ENCODE results near the gene ZNF362.

- TF ChIP-seq, protein P1, sequence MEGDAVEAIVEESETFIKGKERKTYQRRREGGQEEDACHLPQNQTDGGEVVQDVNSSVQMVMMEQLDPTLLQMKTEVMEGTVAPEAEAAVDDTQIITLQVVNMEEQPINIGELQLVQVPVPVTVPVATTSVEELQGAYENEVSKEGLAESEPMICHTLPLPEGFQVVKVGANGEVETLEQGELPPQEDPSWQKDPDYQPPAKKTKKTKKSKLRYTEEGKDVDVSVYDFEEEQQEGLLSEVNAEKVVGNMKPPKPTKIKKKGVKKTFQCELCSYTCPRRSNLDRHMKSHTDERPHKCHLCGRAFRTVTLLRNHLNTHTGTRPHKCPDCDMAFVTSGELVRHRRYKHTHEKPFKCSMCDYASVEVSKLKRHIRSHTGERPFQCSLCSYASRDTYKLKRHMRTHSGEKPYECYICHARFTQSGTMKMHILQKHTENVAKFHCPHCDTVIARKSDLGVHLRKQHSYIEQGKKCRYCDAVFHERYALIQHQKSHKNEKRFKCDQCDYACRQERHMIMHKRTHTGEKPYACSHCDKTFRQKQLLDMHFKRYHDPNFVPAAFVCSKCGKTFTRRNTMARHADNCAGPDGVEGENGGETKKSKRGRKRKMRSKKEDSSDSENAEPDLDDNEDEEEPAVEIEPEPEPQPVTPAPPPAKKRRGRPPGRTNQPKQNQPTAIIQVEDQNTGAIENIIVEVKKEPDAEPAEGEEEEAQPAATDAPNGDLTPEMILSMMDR (IDR thresholded peaks at IDR 0.05), result no peak
- TF ChIP-seq POLR2AphosphoS5 (IDR thresholded peaks at IDR 0.05) (no peak), POLR2A (IDR thresholded peaks at IDR 0.05) (no peak)
Observed at GRCh38 chr1:33234588-33234990, 21.7 kb upstream of the ZNF362 start.
